GM10847 (cell line): ENCODE results near the gene MYOC.

ENCODE experiments used
- POLR2A ChIP-seq: IDR thresholded peaks from 2 replicates; pipeline ENCODE4 v1.6.1; 2011; ENCODE audit not compliant: insufficient read length; ENCODE audit errors: extremely low read depth

Gene MYOC

DNA sequence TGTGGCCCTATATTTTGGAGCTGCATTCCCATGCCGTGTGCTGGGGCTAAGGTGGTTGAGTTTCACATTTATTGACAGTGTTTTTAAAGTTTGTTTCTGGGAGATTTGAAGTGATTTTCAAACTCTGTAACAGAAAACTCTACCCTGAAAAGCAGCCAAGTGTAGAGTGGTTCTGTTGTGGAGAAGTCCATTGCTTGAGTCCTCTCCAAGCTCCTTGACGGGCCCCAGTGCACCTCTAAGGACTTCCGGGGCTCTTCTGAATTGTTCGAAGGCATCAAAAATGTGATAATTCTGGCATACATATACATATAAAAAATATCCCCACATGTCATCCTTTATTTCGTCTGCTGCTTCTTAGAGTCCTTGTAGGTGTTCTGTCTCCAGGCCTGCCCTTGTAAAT lies 25.5 kb downstream of the MYOC start:
- no peak for TF ChIP-seq POLR2A

DNA sequence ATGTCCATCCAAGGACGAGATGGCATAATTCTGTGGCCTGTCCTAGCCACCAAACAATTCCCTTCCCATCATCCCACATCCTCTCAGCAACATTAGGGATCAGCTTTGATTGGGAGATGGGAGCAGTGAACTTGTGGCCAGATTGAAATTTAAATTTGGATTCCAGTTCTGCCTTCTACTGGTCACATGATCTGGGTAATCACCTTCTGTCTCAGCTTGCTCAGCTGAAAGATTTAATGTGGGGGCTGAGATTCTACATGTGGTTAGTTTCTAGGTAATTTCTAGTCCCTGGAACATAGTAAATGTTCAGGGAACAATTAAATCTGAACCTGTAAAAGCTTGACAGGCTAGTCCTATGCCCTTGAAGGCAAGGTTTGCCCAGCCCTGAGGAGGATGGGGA lies 27.3 kb downstream of the MYOC start:
- TF ChIP-seq POLR2A: no peak

GRCh38 chr1:171623651-171624331 lies 28.7 kb downstream of the MYOC start:
- TF ChIP-seq POLR2A: no peak

DNA sequence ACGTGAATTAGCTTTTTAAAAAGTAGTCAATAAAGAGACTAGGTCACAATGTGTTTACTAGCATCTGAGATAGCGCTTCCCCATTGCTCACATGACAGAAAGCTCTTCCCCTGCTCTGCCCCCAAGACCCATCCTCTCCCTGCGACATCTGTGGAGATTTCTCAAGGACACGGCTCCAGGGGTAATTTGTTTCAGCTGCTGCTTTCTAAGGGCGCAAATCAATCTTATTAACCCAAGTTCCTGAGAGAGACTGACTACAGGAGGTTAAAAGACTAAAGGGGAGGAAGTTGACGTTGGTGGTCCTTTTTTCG lies 30.4 kb downstream of the MYOC start, which contains the start of gene MYOCOS:
TSS of gene MYOCOS (plus strand) at position 92 of the 311 bp plus-strand sequence. CDS start 1,641 bp downstream, outside the sequence.
- TF ChIP-seq POLR2A: no peak

- TF ChIP-seq POLR2A: no peak
These were observed 35.9 kb downstream of the MYOC start for GRCh38 chr1:171616586-171616985.

DNA sequence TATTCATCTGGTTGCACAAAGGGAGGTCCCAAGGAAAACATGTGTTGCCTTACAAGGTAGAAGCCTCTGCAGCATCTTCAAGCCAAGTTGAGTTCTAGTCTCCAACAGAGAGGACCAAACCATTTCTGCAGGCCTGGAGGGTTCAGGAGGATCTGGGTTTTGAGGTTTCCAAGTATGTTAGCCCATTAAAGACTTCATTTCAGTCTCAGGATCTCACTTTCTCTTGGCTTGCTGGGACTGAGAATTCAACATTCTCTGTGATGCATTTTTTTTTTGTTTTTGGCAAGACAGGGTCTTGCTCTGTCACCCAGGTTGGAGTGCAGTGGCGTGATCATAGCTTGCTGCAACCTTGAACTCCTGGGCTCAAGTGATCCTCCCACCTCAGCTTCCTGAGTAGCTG lies 39.2 kb downstream of the MYOC start:
- TF ChIP-seq POLR2A: no peak

GRCh38 chr1:171611306-171611705 lies 41.2 kb downstream of the MYOC start:
- TF ChIP-seq POLR2A: no peak

- TF ChIP-seq POLR2A: no peak
These were observed 42.1 kb downstream of the MYOC start for GRCh38 chr1:171610385-171610784.

DNA sequence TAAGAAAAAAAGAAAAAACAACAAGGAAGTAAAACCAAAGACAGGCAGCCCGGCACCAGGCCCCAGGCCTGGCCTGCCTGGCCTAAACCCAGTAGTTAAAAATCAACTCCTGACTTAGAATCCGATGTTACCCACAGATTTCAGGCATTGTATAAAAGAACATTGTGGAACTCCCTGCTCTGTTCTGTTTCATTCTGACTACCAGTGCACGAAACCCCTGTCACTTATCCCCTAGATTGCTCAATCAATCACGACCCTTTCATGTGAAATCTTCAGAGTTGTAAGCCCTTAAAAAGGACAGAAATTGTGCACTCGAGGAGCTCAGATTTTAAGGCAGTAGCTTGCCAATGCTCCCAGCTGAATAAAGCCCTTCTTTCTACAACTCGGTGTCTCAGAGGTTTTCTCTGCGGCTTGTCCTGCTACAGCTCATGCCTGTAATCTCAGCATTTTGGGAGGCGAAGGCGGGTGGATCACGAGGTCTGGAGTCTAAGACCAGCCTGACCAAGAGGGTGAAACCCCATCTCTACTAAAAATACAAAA lies 46.0 kb downstream of the MYOC start:
- TF ChIP-seq POLR2A: no peak

GRCh38 chr1:171600862-171601261 lies 51.6 kb downstream of the MYOC start:
- TF ChIP-seq POLR2A: no peak

- no peak for TF ChIP-seq POLR2A
These were observed 55.3 kb downstream of the MYOC start for GRCh38 chr1:171597203-171597602.

DNA sequence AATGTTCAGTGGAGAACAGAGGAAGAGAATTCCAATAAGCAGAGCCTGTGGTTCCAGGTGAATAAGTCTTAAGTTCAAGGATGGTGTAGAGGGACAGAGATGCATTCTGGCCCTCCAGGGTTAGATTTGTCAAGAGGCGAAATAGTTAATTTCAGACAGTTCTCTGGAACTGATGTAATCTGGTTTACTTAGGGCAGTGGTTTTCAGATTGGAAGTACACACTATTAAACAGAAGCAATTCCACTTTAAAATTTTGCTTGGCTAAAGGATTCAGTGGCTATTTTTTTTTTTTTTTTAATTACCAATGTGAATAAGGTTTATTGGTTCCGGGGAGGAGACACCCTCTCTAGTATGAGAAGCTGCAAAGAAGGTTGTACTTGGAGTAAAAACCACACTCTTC lies 55.8 kb downstream of the MYOC start:
- no peak for TF ChIP-seq POLR2A

- no peak for TF ChIP-seq POLR2A
These were observed 56.4 kb downstream of the MYOC start for GRCh38 chr1:171596119-171596518.

DNA sequence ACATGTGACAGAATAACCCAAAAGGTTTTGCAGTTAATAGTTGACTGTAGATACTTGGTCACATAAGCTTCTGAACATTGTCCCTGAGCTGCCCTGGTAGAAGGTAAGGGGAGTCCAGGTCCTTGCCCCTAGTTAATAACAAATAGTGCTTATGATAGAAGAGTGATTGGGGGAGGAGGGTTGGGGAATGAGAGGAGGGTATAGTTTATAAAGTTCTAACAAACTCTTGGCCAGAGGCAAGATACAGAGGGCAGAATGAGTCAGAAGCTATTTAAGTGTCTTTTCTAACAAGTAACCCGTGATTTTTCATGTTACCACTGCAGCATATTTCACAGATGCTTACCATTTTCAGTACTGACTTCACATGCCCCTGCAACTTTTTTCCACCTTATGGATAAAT lies 57.2 kb downstream of the MYOC start:
- no peak for TF ChIP-seq POLR2A

DNA sequence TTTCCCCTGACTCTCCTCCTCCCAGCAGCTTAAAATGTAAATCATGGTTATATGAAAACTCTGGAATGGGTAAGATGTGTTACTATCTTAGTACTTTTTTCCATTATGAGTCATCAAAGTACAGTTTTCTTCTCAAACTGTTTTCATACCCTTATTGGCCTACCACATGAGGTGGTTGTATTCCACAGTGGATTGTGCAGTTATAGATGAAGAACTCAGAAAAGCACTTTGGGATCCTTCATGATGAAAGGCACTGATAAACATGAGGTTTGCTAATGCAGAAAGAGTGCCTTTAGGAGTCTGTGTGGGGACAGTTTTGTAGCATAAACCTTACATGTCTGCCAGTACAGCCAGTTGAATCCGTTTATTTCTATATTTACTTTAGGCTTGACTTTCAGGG lies 62.5 kb downstream of the MYOC start:
- no peak for TF ChIP-seq POLR2A

GRCh38 chr1:171588230-171588629 lies 64.3 kb downstream of the MYOC start:
- no peak for TF ChIP-seq POLR2A

DNA sequence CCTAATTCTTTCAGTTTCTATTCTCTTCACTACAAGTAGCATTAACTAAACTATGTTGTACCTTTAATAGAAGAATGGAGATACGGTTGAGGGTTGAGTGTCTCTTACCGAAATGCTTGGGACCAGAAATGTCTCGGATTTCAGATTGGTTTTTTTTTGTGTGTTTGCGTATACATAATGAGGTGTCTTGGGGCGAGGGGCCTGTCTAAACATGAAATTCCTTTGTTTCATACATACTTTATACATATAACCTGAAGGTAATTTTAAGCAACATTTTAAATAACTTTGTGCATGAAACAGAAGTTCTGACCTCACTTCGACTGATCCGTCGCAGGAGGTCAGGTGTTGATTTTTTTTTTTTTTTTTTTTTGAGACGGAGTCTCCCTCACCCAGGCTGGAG lies 66.8 kb downstream of the MYOC start:
- TF ChIP-seq POLR2A: no peak
